HG03520 (cell line): ENCODE results near the gene GCG.

Experiments
- ATAC-seq: cut with Tn5 transposase; IDR thresholded peaks from one replicate; pipeline ENCODE4 v1.9.1; 2021; ENCODE audit warnings: mild to moderate bottlenecking, moderate library complexity; ENCODE audit not compliant: unreplicated experiment

GCG gene

DNA sequence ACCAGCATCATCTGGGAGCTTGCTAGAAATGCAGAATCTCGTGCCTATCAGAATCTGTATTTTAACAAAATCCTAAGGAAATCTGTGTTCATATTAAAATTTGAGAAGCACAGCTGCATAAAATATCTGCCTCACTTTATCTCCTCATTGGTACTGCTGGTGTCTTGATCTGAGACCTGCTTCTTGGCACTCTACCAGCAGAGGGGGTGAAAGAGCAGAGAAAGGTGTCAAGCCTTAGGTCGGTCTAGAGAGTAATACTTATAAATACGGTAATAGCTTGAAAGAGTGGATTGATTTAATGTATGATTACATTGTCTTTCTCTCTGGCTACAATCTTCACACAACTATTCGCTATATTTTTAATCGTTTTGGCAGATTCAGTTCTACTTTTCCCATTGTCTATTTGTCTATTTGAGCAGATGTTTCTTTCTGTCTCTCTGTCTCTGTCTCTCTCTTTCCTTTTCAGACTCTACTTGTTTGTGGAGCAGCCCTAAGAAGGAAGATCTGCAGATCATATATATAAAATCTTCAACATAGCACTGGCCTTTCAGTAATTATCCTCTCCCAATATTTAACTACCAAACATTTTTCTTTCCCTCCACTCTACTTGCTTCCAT lies 1.7 kb upstream of the GCG start:
- ATAC-seq: peak; percentile 93

DNA sequence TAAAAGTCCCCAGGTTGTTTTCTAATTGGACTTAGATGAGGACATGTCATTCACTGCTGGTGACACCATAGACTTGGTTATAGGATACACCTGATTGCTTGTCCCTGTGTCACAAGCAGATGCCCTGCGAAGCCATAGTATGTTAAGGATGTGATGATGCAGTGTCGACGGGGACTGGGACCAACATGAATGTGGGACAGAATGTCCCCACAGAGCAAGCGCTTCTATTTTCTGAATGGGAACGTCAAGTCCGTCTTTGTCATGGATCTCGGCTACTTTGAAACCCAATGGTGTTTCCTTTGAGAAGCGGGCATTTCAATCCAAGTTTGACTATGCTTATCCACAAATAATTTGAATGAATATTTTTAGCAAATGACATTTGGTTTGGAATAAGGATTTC lies 2.1 kb downstream of the GCG start:
- ATAC-seq: no peak

DNA sequence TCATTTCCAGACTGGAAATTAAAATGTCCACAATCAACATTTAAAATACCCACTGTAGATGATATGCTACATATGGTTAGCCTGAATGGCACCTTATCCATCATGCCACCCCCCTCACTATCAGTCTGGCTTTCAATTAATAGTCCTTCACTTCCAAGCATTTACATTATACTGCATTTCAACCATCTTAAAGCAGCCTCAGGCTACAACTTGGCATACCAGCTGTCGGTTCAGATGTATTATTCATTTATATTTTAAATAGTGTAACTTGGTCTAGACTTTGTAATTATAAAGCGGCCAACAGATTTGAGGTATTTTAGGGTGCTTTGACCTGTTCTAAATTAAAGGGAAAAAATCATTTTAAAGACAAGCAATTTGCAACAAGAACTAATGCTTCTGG lies 2.6 kb downstream of the GCG start:
- no peak for ATAC-seq

DNA sequence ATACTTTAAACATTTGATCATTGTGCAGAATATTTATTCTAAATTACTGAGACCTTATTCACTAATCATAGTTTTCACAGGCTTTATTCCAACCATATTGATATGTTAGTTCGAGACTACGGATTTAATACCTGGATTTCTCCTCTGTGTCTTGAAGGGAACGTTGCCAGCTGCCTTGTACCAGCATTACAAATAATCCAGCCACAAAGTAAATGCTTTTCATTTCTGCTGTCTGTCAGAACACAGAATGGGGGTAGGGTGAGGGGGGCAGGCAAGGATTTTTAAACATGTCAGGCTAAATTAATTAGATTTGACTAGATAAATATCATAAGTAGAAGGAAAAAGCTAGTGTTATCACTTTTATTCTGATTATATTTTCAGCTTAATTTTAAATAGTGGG lies 3.1 kb downstream of the GCG start:
- no peak for ATAC-seq

DNA sequence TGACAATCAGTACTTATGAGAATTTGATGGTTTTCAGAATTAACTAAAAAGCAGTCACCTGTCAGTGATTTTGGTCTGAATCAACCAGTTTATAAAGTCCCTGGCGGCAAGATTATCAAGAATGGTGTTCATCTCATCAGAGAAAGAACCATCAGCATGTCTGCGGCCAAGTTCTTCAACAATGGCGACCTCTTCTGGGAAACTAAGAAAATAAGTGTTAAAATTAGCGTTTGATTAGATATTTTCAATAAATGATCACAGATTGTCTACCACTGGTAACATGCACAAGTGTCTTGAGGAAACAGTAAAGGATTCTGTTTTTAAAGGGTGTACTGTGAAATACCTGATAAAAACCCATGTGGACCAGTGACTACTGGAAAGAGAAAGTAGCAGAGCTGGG lies 8.1 kb downstream of the GCG start:
- no peak for ATAC-seq

DNA sequence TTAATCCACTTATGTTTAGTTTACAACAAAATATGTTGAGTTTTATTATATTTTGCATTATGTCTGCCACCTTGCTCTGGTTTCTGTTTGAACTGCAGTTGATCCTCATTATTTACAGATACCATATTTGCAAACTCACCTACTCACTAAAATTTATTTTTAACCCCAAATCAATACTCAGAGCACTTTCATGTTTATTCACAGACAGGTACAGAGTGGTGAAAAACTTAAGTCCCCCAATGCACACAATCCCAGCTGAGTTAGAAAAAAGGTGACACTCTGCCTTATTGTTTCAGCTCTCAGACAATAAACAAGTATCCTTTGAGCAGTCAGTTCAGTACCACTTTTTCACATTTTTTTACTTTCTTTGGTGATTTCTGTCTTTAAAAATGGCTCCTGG lies 13.7 kb downstream of the GCG start:
- ATAC-seq: no peak

DNA sequence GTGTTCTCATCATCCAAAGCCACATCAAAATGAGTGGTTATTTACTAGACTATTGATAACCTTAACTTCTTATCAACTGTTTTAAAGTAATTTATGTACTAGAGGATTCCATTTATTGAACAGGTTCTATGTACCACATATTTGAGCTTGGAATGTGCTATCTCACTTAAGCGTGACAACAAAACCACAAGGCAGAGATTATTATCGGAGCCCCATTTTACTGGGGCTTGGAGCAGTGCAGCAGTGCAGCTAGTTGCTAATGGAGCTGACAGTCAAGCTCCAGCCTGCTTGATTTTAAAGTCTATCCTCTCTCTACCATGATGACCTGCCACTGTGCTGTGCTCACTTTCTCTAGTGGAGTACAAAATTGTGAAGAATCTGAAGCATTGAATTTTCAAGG lies 24.6 kb downstream of the GCG start:
- no peak for ATAC-seq

DNA sequence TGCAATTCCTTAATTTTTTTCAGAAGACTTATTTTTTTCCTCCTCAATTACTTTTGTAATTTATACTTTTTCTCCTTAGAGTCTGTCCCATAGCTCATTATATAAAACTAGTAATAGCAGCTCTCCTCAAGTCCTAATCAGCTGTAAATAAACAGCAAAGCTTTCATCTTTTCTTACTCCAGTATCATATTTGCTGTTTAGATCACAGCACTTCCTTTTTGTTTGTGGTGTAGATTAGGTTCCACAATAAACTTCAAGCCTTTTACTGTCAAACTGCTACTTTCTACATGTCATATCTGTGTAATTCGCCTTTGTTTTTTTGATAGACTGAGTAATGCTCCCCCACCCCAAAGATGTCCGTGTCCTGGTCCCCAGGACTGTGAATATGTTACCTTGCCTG lies 25.5 kb downstream of the GCG start:
- ATAC-seq: peak; percentile 14

DNA sequence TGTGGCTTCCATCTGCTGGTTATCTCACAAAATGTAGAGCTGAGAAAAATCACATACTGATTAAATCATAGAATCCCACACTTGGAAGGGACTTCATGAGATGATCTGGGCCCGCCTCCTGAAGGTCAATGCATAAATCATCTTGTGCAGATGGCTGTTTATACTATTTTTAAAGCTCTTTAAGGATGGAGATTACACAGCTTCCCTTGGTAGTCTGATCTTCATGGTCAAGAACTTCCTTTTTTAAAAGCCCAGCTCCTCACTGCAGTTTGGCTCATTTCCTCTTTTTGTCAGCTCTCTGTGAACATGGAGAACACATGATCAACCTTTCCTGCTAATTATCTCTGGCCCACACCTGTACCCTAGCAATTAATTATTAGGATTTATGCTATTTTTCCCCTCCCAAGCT lies 25.9 kb downstream of the GCG start:
- ATAC-seq: peak; percentile 90

DNA sequence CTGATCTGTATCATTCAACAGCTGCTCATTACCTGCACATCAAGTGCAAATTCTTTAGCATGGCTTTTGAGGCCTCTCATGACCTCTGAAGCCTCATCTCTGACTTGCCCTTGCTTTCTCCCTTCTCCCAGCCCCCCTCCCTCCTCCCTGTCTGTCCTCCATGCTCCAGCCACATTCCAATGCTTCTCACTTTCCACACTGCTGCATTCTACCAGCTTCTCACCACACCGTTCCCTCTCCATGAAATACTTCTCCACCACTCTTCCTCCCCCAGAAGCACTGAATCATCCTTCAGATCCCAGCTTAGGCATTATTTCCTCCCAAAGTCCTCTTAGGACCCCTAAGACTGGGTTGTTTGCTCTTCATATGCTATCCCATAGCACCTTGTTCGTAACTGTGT lies 26.9 kb downstream of the GCG start:
- no peak for ATAC-seq

DNA sequence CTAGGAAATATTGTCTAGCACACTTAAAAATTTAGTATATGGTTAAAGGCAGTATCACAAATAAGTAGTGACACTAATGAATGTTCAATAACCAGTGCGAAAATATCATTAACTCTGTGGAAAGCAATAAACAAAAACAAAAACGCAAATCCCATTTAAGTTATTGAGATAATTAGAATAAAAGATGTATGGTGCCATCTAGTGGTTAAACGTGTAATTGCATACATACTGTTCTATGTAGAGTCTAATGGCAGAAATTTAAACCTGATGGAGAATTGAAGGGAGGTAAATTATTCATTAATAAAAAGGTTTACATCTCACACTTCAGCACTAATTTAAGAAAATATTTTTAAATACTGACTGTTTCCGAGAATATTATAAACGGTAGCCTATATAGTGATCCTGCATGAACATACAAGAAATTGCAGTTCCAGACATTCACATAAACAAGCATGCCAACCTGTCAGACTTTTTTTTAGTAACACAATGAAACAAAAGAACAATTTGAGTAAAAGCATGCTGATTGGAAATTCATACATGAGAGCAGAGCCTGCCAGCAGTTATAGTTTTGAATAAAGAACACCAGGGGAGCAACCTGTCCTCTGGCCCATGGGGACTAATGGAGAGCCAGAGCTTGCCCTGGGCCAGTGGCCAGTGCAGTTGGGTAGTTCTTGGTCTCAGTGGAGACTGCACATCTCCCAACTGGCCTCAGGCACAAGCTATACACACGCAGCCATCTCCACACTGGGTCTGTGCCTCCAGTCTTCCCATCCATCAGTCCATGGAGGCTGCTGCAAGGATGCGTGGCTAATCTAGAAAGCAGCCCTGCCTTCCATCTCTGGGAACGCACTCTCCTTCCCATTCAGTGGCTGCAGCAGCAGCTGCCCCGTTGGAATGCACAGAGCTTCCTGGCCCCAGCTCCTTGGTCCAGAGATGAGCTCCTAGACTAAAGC lies 28.0 kb downstream of the GCG start:
- no peak for ATAC-seq

DNA sequence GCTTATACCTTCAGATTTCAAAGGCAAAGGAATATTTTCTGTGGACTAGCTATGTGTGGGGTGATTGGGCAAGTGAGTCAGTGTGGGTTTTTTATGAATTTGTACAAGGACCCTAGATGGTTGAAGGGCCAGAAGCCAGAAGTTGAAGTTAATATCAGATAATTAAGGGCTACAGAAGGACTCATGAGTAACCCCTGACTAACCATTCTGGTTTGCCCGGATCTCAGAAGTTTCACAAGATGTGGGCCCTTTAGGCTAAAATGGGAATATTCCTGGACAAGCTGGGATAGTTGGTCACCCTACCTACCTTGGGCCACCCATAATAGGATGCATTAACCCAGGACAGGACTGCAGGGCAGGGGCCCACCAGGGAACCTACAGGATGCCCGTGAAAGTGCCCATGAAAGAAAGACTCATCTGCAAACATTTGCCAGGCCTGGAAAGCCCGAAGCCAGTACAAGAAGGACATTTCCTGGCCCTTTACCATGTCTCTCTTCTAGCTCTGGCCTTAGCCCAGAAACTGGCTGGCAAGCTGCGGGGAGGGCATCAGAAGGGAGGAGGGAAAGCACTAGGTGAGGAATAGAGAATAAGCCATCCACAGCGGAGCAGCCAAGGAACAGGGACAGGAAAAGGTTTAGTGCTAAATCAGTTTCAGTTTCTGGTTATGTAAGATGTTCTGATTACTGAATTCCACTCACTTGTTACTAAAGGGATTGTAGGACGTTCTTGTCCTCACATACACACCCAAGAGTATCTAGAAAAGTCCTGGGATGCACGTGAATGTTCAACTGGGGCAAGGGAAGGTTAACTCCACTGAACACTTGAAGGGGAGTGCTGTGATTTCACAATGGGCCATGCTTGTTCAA lies 33.6 kb downstream of the GCG start:
- no peak for ATAC-seq

DNA sequence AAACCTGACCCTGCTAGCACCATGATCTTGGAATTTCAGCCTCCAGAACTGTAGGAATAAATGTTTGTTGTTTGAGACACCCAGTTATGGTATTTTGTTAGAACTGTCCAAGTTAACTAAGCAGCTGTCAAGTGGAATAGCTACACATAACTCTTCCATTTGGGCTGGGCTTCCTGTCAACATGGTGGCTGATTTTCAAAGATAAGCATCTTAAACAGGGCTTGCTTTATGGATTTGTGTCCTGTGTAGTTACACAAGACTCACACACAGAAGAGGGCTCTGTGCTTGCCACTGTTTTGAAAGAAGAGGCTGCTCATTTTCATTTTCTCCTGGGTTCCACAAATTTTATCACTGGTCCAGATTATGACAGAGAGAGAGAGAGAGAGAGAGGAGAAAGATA lies 35.7 kb downstream of the GCG start:
- ATAC-seq: no peak

DNA sequence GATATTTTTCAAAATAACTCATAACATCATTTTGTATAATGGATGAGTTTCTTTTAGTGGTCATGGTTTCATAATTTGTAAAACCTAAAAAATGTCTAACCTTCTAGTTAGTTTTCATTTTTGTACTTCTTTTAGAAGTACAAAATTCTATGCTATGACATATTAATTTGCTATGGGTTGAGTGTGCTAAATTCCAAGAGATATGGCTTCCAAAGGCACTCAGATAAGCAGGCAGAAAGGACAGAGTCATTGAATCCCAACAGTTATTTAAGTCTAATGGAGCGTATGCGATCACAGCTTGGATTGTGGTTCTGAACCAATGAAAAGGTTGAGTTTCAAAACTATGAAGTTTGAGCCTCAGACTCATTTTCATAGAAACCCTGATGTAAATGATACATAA lies 37.0 kb downstream of the GCG start:
- ATAC-seq: no peak

DNA sequence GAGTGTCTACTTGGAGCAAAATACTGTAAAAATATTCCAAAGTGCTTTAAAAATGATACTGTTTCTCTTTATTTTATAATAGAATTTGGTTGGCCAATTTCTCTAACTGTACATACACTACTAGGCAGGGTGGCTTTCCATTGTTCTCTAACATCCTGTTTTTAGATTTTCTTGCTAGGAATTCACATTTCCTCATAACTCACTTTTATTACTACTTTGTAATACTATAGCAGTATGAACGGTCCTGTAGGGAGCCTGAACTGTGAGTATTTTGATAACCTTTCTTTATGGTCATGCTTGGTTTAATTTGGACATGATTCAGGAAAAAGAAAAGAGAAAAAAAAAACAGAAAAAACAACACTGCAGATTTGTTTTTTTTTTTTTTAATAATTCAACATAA lies 37.8 kb downstream of the GCG start:
- ATAC-seq: no peak

DNA sequence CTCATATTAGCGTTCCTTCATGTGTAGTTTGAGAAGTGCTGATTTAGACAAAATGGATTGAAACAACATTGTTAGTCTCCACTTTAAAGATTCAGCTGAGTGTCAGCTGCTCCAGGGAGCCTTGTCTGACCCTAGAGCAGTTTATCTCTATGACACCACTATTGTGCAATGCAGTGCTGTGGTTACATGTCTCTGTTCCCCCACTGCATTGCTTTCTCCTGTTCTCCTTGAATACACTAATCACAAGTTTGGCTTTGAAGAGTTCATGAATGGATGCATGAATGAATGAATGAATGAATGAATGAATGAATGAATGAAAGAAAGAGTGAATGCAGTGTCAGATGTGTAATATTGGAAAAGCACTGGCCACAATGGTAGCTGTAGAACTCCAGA lies 38.3 kb downstream of the GCG start:
- no peak for ATAC-seq

DNA sequence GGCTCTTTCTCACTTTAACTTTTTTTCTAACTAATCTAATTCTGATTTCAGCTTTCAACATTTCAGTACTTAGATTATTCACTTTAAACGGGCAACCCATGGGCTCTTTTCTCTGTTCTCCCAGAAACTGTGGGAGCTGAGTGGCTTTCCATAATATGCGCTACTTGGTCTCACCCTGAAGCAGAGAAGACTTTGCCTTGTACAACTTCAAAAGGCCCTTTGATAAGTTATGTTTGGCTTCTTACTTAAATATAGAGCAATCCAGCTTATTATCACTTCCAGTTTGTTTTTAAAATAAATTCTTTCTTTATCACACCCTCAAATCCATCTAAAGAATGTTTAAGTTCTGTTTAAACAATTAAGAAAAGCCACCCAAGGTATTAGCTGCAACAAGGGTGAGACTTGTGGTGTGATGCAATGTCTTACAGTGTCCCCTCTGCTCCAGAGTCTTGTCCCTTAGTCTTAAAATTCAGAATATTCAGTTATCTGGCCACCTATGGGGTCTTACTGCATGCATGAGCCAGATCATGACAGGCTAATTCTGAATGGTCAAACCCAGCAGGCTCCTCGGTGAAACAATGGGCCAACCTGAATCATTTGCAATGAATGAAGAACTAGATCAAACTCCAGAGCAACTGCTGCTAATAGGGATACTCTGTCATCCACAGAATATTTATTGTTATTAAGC lies 38.8 kb downstream of the GCG start:
- ATAC-seq: no peak

DNA sequence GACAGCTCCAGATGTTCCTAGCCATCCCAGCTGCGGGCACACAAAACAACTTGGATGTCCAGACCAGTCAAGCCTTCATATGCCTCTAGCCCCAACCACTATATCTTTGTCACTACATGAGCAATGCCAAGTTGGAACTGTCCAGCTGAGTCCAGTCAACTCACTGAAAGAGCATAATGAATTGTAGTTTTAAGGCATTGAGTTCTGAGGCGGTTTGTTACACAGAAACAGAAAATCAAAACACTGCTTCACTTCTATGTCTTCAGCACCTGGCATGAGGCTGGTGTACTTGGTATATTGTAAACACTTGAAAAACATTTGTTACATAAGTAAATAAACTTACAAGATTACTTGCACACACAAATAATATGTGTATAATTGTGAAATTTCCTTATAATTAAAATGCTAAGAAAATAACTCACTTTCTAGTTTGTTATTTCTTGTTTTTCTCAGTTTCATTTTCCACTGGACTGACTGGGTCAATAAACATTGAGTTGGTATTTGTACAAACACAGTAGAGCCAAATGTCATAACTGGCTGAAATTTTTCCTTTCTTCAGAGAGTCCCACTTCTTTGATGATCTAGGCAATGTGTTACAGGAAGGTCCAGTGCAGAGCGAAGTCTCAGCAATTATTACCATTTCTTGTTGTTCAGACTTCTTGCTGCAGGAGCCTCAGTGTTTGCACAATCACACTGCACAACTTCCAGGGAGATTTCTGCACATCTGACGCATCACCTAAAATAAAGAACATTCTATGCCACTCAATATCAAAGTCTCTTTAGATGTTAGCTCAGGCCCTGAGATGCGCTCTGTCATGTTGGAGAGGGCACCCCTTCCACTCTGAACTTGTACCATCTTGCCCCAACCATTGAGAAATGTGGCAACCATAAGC lies 39.8 kb downstream of the GCG start:
- no peak for ATAC-seq

DNA sequence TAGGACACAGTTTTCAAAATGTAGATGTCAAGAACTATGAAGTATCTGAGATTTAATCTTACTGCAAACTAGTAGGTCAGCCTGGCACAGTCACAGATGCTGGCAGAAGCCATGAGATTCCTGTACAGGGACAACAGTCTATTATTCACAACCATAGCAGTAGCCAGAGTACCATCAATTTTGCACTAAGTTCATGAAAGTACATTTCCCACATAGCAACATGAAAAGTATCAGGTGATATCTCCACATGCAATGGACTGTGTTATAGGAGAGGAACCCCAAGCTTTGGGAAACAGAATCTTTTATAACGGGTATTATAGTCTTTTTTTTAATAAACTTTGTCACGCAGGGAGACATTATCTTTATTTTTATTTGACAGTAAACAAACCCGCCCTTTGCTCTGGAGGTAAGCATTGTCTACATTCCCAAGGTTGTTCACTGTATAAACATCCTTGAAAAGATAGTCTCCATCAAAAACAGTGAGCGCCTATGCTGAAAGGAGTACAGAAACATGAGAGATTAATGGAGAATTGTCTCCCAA lies 44.6 kb downstream of the GCG start:
- ATAC-seq: no peak

DNA sequence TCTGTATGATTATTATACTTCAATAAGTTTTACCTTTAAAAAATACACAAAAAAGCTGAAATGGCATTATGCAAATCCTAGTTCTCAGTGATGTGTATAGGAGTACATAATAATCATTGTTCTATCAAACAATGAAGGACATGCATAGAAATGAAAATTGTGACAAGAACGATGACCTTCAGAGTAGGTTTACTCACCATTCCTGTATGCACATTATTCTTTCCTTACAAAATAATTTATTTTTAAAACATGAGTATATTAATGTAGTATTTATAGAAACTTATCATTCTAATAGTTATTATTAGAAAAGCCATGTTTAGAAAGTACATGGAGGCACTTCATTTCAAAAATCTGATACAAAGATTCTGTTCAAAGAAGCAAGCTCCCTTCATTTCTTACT lies 45.3 kb downstream of the GCG start:
- ATAC-seq: no peak
